Panc1 (cell line): ENCODE results near the gene NRAS. TPM values are rescaled to one million over a fixed set of nuclear protein-coding genes. Genes with fewer than 3 reads are reported as not detected.

Experiments used
- ATAC-seq: fragments of 200-7000 bp; cut with Tn5 transposase; 2 replicates; pipeline ENCODE4 v1.9.1; 2020; ENCODE audit warnings: mild to moderate bottlenecking, moderate library complexity
- BruUV-seq: library from RNA; stranded (reverse); fragments of 400-500 nt; replicated peaks from 2 replicates; lab custom pipeline; 2021; lab: Mats Ljungman, UMichigan
- CTCF ChIA-PET: fragments of 300-600 bp; sonication (Branson Sonifier 250); formaldehyde crosslinking; loops from one replicate; lab custom pipeline; 2022; ENCODE audit warnings: antibody characterized with exemption; lab: Charles Lee
- POLR2A ChIA-PET: fragments of 300-600 bp; sonication (Branson Sonifier 250); formaldehyde crosslinking; loops from one replicate; lab custom pipeline; 2022; ENCODE audit warnings: antibody characterized with exemption; lab: Charles Lee
- DNase-seq: peaks from one replicate; pipeline ENCODE4 v3.0.0-alpha.2; 2010; ENCODE audit warnings: low read depth, low spot score
- H3K27ac ChIP-seq: 2 replicates; pipeline ENCODE4 v1.5.1; 2011; ENCODE audit warnings: mild to moderate bottlenecking, low read length, inconsistent platforms
- H3K27me3 ChIP-seq: fragments of 200-500 bp; sonication (Bioruptor generic); 2 replicates; pipeline ENCODE4 v1.6.0; 2014; ENCODE audit warnings: low read length, inconsistent platforms; ENCODE audit not compliant: control insufficient read depth, insufficient read depth
- H3K36me3 ChIP-seq: fragments of 200-500 bp; sonication (Bioruptor generic); 2 replicates; pipeline ENCODE4 v1.5.1; 2014; ENCODE audit warnings: inconsistent platforms, mild to moderate bottlenecking, low read length, moderate library complexity; ENCODE audit not compliant: control insufficient read depth, insufficient read depth
- H3K4me1 ChIP-seq: 2 replicates; pipeline ENCODE4 v1.5.1; 2011; ENCODE audit warnings: inconsistent platforms, mild to moderate bottlenecking, low read length, moderate library complexity; ENCODE audit not compliant: control insufficient read depth, insufficient read depth
- H3K4me3 ChIP-seq, 2 experiments: 2 replicates each; pipeline ENCODE4 v1.5.1; 2011 to 2012; ENCODE audit warnings: low read depth in 2 of 2, low read length in 2 of 2, mild to moderate bottlenecking in 2 of 2, inconsistent platforms in 1 of 2, moderate library complexity in 1 of 2
- H3K9me3 ChIP-seq: fragments of 200-500 bp; sonication (Bioruptor generic); 2 replicates; pipeline ENCODE4 v1.5.1; 2014; ENCODE audit warnings: low read depth, mild to moderate bottlenecking, inconsistent platforms, low read length, moderate library complexity; ENCODE audit not compliant: control insufficient read depth, insufficient read depth
- POLR2AphosphoS5 ChIP-seq: IDR thresholded peaks from 2 replicates; pipeline ENCODE4 v1.6.1; 2012; ENCODE audit warnings: mild to moderate bottlenecking, low read depth, low read length, moderate library complexity
- SIN3A ChIP-seq: IDR thresholded peaks from 2 replicates; pipeline ENCODE4 v1.6.1; 2012; ENCODE audit warnings: low read depth, mild to moderate bottlenecking, low read length, moderate library complexity, borderline replicate concordance; ENCODE audit not compliant: insufficient read depth
- TCF7L2 ChIP-seq: IDR thresholded peaks from 2 replicates; pipeline ENCODE4 v1.6.1; 2011; ENCODE audit warnings: mild to moderate bottlenecking, low read depth, low read length, inconsistent platforms
- in situ Hi-C: cut with HindIII; loops from 2 replicates; pipeline ENCODE4 v1.10.0; 2016; ENCODE audit warnings: low sequenced_read_pairs, low pct_unique_long_range_greater_than_20kb
- intact Hi-C: fragments of 100-400 bp; cut with micrococcal nuclease; formaldehyde crosslinking; loops from one replicate; pipeline ENCODE4 v1.10.0; 2022; ENCODE audit not compliant: unreplicated experiment
- total RNA-seq: library from RNA; stranded (reverse); gene quantifications from one replicate; pipeline ENCODE4 v1.2.1, GENCODE V29; 2021; ENCODE audit not compliant: unreplicated experiment
- TF ChIP-seq, protein P1 (sequence below), 2 experiments: IDR thresholded peaks; 2 replicates each; pipeline ENCODE4 v1.6.1; 2011 to 2012; ENCODE audit warnings: low read depth in 2 of 2, control low read depth in 1 of 2, low read length in 1 of 2, mild to moderate bottlenecking in 1 of 2, moderate library complexity in 1 of 2; ENCODE audit not compliant: insufficient read depth in 1 of 2
- TF ChIP-seq, protein P2 (sequence below): fragments of 450-650 bp; IDR thresholded peaks from 2 replicates; pipeline ENCODE4 v1.5.1; 2017; ENCODE audit warnings: mild to moderate bottlenecking

Gene NRAS
- total RNA-seq, 1 experiment from 2014 or later: 50.2 TPM

DNA sequence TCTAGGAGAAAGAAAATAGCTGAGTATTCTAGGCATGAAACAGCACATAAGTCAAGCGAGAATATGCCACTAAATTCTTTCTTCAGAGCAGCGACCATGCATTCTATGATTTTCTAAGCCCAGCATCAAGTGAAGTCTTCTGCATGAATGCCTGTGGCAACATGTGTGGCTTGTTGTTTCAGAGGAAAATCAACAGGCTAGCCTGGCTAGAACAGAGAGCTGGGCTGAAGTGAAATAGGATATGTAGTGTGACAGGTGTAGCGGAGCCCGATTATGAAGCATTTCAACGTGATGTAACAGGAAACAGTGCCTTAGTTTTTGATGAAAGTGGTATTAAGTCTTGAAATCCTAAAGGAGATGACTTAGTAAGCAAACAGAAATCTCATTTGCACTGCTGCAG is 34.2 kb upstream of the NRAS start:
- in situ Hi-C loops: no loop called here
- BruUV-seq: no TSS peak
- Histone ChIP-seq H3K4me3 (no peak overlapping the region), H3K27me3 (no peaks in the 10 kb centered on the region), H3K36me3 (peaks cover 29% of the 10 kb centered on the region), H3K27ac (no peak overlapping the region), H3K4me1 (peaks cover 20% of the 10 kb centered on the region), H3K9me3 (no peaks in the 10 kb centered on the region)
- ATAC-seq: no peak
- intact Hi-C loops: no loop called here
- ChIA-PET POLR2A (no interaction called here), CTCF (no interaction called here)
- DNase-seq: no peak
- TF ChIP-seq POLR2AphosphoS5 (no peak), SIN3A (no peak), TCF7L2 (no peak)
- TF ChIP-seq, protein P1, sequence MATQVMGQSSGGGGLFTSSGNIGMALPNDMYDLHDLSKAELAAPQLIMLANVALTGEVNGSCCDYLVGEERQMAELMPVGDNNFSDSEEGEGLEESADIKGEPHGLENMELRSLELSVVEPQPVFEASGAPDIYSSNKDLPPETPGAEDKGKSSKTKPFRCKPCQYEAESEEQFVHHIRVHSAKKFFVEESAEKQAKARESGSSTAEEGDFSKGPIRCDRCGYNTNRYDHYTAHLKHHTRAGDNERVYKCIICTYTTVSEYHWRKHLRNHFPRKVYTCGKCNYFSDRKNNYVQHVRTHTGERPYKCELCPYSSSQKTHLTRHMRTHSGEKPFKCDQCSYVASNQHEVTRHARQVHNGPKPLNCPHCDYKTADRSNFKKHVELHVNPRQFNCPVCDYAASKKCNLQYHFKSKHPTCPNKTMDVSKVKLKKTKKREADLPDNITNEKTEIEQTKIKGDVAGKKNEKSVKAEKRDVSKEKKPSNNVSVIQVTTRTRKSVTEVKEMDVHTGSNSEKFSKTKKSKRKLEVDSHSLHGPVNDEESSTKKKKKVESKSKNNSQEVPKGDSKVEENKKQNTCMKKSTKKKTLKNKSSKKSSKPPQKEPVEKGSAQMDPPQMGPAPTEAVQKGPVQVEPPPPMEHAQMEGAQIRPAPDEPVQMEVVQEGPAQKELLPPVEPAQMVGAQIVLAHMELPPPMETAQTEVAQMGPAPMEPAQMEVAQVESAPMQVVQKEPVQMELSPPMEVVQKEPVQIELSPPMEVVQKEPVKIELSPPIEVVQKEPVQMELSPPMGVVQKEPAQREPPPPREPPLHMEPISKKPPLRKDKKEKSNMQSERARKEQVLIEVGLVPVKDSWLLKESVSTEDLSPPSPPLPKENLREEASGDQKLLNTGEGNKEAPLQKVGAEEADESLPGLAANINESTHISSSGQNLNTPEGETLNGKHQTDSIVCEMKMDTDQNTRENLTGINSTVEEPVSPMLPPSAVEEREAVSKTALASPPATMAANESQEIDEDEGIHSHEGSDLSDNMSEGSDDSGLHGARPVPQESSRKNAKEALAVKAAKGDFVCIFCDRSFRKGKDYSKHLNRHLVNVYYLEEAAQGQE (IDR thresholded peaks at IDR 0.05; ENCODE audit: insufficient read depth in 1 of 2, low read depth in 2 of 2, low read length in 1 of 2): no peak
- TF ChIP-seq, protein P2, sequence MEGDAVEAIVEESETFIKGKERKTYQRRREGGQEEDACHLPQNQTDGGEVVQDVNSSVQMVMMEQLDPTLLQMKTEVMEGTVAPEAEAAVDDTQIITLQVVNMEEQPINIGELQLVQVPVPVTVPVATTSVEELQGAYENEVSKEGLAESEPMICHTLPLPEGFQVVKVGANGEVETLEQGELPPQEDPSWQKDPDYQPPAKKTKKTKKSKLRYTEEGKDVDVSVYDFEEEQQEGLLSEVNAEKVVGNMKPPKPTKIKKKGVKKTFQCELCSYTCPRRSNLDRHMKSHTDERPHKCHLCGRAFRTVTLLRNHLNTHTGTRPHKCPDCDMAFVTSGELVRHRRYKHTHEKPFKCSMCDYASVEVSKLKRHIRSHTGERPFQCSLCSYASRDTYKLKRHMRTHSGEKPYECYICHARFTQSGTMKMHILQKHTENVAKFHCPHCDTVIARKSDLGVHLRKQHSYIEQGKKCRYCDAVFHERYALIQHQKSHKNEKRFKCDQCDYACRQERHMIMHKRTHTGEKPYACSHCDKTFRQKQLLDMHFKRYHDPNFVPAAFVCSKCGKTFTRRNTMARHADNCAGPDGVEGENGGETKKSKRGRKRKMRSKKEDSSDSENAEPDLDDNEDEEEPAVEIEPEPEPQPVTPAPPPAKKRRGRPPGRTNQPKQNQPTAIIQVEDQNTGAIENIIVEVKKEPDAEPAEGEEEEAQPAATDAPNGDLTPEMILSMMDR: no peak

- ATAC-seq (no peak), DNase-seq (no peak)
- Histone ChIP-seq H3K27me3 (no peaks in the 10 kb centered on the region), H3K4me1 (peaks cover 11% of the 10 kb centered on the region), H3K9me3 (no peaks in the 10 kb centered on the region), H3K27ac (no peak overlapping the region), H3K36me3 (peaks cover 34% of the 10 kb centered on the region), H3K4me3 (no peak overlapping the region)
- intact Hi-C loops: no loop called here
- TF ChIP-seq, protein P2: no peak
- TF ChIP-seq, protein P1 (IDR thresholded peaks at IDR 0.05; ENCODE audit: insufficient read depth in 1 of 2, low read depth in 2 of 2, low read length in 1 of 2): no peak
- TF ChIP-seq POLR2AphosphoS5: no peak
- CTCF ChIA-PET: no interaction called here
- in situ Hi-C loops: no loop called here
- no TSS peak for BruUV-seq
- POLR2A ChIA-PET: no interaction called here
Measured at GRCh38 chr1:114749835-114750234, 33.3 kb upstream of the NRAS start.
